Stimulated activated CD8-positive, alpha-beta memory T cell treated with anti-CD3 and anti-CD28 coated beads, Interleukin-7, amount 100 ng/mL, for 1 hour (primary cell): ENCODE data around the gene HSPBP1.
"Not testable (repeated sequence)": the region's sequence is repeated elsewhere in the genome, so short reads cannot be mapped to it uniquely, and the experiment has no call there.

Experiments used
- DNase-seq, 2 donors: peaks; one replicate each; pipeline ENCODE4 v3.0.0-alpha.2; 2020; ENCODE audit warnings: low read depth in 2 of 2

The HSPBP1 gene, protein sequence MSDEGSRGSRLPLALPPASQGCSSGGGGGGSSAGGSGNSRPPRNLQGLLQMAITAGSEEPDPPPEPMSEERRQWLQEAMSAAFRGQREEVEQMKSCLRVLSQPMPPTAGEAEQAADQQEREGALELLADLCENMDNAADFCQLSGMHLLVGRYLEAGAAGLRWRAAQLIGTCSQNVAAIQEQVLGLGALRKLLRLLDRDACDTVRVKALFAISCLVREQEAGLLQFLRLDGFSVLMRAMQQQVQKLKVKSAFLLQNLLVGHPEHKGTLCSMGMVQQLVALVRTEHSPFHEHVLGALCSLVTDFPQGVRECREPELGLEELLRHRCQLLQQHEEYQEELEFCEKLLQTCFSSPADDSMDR

DNA sequence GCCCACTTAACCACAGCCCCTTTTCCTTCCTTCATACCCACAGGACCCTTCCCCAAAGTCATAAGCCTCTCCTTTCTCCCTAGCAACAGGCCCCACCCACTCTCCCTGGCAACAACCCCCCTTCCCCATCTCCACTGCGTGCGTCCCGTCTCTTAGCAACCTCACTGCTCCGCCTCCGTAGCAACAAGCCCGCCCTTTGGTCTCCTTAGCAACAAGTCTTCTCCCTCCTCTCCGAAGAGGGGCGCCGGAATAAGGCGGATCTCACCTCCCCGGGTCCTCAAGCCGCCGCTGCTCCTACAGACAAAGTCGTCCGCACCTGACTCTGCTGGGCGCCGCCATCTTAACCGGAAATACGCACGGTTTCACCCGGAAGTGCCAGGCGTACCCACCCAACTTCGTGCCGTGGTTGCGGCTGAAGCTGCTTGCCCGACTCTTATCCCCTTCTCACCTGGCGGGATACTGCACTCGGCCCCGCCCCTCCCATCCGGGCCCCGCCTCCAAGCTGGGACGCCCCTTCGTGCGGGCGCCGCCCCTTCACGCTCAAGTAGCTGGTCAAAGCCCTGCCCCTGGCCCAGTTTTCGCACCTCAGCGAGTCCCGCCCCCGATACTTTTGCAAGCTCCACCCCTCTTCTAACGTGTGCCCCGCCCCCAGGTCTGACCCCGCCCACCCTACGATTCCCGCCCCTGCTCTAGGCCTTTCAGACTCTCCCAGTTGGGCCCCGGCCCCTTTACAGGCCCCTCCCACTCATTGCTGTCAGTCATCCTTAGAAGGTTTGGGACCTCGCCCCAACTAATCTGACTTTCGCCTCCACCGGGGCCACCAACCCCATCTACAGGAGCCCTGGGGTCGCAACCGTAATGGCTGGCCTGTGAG is at the start of gene HSPBP1:
Gene HSPBP1, minus strand, starts transcription at position 341 of the 874 bp plus-strand sequence. CDS start 502 bp downstream, outside the sequence.
- DNase-seq = peak; percentile 81 to 82

DNA sequence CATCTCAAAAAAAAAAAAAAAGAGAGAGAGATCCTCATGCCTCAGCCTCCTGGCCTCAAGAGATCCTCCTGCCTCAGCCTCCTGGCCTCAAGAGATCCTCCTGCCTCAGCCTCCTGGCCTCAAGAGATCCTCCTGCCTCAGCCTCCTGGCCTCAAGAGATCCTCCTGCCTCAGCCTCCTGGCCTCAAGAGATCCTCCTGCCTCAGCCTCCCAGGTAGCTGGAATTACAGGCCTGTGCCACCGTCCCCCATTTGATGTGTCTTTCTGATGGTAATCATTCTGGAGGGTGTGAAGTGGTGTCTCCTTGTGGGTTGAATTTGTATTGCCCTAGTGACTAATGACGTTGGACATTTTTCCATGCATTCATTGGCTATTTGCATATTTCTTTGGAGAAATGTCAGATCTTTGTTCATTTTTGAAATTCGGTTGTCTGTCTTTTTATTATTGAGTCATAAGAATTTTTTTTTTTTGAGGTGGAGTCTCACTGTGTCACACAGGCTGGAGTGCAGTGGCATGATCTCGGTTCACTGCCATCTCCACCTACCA is 48.9 kb upstream of the HSPBP1 start:
- DNase-seq = not testable (repeated sequence)

DNA sequence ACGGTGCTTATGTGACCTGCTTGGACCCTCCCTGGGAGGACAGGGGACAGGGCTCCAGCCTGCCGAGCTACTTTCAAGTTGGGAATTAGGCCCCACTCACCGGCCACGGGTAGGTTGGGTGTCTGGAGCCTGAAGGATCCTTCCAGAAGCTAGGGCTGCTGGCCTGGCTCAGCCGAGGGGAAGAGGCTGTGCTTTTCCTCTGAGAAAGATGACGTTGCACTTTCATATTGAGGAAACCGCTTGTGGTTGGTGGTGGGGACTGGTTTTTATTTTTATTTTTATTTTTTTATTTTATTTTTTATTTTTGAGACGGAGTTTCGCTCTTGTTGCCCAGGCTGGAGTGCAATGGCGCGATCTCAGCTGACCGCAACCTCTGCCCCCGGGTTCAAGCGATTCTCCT is 45.3 kb upstream of the HSPBP1 start, which contains the start of gene TMEM150B:
Gene TMEM150B, minus strand, starts transcription at position 170 of the 400 bp plus-strand sequence. CDS start 4,305 bp downstream, outside the sequence.
- DNase-seq = no peak

DNA sequence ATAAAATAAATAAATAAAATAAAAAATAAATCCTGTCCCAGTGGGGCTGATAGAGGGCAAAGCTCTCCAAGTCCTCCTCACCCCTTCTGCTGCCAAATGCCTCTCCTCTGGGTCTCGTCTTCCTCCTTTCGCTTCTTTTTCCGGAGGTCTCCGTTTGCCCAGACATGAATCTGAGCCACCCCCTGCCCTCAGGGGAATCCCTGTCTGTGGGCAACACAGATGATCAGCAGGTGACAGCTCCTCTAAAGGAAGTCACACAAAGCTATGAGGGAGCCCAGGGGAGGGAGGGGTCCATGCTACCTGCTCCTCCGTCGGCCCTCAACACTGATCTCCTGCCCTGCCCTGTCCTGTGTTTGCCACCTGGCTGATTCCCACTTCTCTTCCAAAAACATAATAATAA is 44.8 kb upstream of the HSPBP1 start:
- DNase-seq = no peak

DNA sequence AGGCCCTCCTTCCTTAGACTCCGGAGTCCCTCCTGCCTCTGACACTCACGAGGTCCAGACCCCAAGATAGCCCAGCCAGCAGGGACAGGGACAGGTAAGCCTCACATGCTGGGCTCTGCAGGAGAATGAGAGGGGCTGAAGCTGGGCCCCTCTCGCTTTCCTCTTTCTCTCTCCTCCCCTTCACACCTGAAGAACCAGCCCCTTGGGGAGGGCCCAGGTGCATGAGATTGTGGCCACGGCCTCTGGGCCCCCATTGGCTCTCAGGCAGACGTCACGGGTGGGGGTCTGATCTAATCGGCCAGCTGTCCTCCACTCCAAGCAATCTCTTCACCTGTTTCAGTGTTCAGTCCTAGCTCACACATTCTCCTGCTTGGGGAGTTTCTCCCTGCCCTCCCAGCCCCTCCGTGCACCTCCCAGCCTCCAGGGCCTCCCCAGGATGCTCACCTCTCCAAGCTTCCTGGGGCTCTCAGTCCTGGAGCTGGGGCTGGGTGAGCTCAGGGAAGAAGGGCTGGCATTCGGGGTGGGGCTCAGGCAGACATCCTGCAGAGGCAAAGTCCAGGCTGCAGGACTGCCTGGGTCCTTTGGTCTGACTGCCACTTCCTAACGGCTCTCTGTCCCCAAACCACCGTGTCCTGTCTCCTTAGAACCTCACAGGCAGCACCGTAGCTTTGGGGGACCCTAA is 42.4 kb upstream of the HSPBP1 start:
- DNase-seq = no peak

DNA sequence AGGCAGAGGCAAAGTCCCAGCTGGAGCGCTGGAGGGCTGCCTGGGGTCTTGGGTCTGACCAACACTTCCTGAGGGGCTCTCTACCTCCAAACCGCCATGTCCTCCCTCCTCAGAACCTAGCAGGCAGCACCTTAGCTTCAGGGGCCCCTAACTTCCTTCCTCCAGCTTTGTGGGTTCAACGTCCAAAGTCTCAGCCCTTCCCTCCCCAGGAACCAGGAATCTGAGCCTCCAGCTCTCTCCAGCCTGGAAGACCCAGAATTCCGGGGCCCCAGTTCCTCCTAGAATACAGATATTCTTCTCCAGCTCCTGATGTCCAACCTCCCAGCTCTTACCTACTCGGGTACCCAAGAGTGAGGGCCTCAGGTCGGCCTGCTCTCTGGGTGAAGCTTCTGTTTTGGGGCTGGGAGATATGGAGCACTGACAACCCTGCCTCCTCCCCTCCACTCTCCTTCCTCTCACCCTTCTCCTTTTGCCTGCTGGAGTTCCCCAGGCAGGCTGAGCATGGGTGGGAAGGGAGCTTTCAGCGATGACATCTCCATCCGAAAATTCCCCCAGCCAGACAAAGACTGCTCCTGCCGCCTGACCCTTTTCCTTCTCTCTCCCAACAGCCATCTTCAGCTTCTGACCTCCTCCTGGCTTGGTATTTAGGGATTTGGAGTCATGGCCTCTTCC is 41.7 kb upstream of the HSPBP1 start:
- DNase-seq = no peak

DNA sequence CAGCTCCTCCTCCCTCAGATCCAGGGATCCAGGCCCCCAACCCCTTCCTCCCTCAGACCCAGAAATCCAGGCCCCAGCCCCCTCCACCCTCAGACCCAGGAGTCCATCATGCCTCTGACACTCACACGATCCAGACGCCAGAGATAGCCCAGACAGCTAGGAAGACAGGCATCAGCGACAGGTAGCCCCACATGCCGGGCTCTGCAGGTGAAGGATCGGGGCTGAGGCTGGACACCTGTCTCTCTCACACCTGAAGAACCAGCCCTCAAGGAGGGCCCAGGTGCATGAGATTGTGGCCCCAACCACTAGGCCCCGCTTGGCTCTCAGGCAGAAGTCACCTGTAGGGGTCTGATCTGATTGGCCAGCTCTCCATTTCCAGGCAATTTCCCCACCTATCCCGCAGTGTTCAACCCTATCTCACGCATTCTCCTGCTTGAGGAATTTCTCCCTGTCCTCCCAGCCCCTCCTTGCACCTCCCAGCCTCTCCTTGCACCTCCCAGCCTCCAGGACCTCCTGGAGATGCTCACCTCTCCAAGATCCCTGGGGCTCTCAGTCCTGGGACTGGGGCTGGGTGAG is 41.0 kb upstream of the HSPBP1 start:
- DNase-seq = no peak

DNA sequence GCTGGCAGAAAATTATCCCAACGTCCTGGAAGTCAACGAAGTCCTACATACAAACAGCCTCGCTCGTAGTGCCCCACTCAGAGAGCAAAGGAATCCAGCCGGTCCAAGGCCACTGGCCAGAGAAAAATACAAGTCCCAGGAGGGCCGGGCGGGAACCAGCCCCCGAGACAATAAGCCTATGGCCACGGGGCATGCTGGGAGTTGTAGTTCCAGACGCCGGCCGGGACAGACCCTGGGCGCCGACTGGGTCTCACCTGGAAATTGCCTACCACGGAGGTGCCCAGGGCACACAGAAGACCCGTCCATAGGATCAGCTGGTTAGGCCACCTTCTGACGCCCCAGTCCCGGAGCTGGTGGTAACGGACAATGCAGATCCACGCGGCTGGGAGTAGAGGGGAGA is 39.9 kb upstream of the HSPBP1 start:
- no peak for DNase-seq

DNA sequence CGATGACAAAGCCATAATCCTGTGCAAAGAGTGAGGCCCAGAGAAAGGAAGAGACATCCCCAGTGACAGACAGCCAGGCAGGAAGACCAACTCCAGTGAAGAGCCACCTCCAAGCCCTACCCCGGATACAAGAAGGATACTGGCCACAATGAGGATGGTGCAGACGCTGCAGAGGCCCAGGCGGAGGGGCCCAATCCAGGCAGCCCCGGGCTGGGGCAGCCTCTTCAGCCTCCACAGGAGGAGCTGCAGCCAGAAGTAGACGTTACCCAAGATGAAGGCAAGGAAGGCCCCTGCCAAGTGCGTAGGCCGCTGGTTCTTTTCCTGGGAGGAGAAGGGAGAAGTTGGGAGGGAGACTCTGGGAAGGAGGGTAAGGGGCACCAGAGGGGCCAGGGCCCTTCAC is 36.7 kb upstream of the HSPBP1 start:
- DNase-seq = no peak

DNA sequence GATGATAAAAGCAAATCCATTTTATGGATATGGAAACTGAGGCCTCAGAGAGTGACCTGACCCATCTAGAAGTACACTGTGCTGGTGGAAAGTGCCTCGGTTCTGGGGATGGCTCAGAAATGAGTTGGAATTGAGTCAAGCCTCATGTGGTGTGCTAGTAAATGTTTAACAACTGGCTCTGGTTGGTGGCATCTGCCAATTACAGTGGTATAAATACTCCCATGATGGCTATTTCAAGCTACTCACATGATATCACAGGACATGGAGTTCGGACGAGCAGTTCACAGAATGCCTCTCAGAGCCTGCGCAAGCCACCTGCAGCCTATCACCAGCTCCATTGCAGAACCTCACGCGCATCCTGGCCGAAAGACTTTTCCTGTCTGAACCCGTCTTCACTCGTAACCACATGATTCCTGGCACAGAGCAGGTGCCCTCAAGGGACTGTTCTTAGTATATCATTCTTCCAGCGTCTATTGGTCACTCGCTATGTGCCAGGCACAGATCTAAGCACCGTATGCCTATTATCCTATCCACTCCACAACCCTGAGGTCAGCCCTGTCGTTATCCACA is 36.1 kb upstream of the HSPBP1 start:
- no peak for DNase-seq

DNA sequence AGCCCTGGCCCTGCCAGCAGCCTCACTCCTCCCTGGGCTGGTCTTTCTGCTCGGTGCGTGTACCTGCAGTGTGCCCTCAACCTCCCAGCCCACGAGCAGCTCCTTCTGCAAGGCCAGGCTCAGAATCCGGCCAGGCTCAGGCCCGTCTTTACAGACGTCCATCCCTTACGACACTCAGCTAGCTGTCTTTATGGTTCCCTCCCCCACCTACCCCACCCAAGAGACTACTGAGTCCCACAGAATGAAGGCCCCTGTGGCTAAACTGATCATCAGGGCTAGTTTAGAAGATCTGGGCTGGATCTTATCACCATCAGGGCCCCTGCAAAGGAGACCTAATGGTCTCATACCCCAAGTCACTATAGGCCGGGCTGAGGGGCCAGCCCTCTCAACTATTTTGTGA is 34.5 kb upstream of the HSPBP1 start:
- no peak for DNase-seq

DNA sequence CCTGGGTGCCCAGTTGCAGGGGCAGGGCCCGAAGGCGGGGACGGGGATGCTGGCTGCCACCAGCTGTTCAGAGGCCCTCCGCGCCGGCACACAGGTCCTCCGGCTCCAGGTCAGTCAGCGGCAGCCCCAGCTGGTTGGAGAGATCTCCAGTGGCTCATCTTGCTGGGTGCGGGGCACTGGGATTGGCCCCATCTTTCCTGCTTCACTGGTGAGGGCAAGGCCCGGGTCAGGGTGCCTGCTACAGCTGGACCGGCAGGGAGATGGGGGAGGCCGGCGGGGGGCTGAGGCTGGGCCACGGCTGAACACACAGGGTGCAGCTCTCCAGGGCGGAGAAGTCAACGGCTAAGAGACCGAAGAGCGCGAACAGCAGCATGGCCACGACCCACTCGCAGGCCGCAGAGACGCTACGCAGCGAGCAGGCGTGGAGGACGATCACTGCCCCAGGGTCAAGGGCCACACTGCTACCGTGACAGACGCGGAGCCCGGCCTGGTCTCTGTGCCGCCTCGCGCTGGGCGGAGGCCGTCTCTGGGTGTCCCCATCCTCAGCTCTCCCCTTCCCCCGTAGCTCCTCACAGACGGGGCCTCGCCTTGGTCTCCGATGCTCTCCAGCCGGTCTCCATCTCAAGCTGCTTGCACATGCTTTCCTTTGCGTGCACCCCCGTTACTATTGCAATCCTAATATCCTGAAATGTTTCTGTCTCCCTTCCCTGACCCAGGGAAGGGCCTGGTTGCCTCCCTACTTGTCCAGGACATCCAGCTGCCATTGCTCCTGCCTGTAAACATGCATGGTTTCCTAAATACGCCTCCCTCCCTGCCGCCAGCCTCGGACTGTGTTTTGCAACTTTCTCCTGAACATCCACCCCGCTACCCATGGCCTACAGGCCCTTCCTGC is 33.0 kb upstream of the HSPBP1 start:
- DNase-seq = no peak

DNA sequence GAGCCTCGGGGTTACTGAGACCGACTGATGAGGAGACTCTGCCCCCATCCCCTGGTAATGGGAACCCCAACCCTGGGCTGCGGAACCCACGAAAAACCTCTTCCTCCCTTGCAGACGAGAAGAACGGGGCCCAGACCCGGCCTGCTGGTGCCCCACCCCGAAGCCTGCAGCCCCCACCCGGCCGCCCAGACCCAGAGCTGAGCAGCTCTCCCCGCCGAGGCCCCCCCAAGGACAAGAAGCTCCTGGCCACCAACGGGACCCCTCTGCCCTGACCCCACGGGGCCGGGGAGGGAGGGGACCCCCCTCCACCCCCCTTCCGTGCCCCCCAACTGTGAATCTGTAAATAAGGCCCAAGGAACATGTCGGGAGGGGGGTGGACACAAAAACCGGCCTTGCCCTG is 31.9 kb upstream of the HSPBP1 start:
- no peak for DNase-seq

DNA sequence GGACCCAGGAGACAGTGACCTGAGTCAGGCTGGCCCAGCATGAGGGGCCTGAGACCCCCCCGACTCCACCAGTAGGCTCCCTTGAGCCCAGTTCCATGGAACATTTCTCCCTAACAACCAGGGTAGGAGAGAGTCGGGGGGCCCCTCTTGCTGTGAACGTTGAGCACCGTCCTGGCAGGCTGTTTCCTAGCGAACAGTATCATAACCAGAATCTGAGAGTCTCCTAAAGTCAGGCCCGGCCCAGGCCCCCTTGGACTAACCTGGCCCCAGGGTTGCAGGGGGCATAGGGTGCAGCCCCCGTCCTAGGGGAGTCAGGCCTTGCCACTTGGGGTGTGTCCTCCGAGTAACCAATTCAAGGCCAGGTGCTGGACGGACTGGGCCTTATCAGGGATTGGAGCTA is 31.5 kb upstream of the HSPBP1 start:
- DNase-seq = no peak

DNA sequence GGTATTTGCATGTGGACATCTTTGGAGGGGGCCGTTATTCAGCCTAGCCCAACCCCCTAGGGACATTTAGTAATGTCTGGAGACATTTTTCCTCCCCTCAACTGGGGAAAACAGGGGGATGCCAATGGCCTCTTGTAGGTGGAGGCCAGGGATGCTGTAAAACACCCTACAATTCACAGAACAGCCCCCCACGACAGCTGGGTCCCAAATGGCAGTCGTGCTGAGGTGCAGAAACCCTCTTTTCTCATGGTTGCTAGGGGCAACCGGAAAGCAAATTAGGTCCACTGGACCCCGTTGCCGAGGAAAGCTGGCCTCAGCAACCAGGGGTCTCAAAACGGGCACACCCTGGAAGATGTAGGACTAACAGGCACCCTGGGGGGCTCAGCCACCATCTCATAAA is 30.6 kb upstream of the HSPBP1 start:
- DNase-seq = no peak

DNA sequence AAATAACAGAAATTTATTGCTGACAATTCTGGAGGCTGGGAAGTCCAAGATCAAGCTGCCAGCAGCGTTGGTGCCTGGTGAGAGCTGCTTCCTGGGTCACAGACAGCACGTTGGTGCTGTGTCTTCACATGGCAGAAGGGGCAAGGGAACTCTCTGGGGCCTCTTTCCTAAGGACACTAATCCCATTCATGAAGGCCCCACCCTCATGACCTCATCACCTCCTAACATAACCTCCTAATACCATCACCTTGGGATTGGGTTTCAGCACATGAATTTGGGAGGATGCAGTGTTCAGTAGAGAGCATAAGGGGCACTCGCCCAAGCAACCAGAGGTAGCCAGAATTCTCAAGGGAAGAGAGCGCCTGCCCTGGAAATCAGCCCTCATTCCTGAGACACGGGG is 29.5 kb upstream of the HSPBP1 start:
- no peak for DNase-seq

DNA sequence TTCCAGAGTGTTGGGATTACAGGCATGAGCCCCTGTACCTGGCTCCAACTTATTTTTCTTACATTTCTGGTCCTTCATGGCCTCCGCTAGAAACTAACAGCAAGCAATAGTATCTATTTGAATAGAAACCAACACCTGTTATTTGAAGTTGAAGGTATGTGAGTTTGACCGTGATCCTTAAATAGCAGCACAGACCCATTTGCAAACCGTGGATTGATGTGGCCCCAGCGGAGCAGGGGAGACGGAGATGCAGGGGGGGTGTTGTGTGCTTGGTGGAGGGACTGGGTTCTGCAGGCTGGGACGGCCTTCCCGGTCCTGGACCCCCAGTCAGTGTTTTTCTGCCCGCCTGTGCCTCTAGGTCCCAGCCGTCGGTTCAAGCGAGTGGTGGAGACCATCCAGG is 28.4 kb upstream of the HSPBP1 start:
- DNase-seq = no peak

DNA sequence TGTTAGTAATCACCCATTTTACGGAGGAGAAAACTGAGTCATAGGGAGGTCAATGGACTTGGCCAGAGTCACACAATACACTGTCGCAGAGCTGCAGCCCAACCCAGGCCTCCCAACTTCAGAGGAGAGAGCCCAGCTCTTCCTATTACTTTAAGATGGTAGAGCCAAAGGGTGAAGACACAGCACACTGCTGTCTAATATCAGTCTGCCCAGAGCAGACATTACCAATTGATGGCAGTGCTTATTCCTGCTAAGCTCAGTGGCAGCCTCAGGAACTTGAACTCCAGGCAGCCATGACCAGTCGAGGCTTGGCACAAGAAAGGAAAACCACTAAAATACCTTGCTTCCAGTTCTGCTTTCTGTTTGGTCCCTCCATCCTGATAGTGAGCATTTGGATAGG is 26.8 kb upstream of the HSPBP1 start:
- DNase-seq = no peak

DNA sequence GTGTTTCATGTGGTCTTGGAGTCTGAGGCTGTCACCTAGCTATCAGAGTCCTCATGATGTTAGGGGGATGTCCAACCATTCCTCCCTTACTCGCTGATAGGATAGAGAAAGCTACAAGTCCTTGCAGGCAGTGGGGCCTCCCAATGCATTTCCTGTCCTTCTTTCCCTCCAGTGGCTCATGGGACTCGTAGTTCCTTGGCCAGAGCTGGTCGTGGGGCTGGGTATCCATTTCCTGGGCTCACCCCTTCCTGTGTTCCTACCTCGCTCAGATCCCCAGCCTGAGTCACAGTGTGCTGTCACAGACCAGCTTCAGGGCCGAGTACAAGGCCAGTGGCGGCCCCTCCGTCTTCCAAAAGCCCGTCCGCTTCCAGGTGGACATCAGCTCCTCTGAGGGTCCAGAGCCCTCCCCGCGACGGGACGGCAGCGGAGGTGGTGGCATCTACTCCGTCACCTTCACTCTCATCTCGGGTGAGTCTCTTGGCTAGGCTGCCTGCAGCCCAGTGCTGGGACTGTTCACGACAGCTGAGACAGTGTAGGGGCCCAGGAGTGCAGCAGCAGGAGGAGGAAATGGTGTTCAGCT is 26.2 kb upstream of the HSPBP1 start:
- no peak for DNase-seq
